NCI-H1105 treated with DMSO at 0.1 percent for 48 hours (cell line): ENCODE results near the gene TNFRSF6B.
A peak's percentile ranks its signal among the peaks of the same experiment; 100 is the strongest.
"Not testable (repeated sequence)": the region's sequence is repeated elsewhere in the genome, so short reads cannot be mapped to it uniquely, and the experiment has no call there.

Experiments
- DNase-seq: peaks from one replicate; lab custom pipeline; 2025; lab: John Stamatoyannopoulos, UW

Gene TNFRSF6B

GRCh38 chr20:63708301-63709148 is 12.1 kb downstream of the TNFRSF6B start:
- DNase-seq: no peak

- no peak for DNase-seq
Observed at GRCh38 chr20:63709149-63709527, 12.7 kb downstream of the TNFRSF6B start.

GRCh38 chr20:63711085-63711645 is 14.7 kb downstream of the TNFRSF6B start:
- DNase-seq: no peak

GRCh38 chr20:63712191-63712590 is 15.7 kb downstream of the TNFRSF6B start:
- no peak for DNase-seq

- DNase-seq: no peak
Observed at GRCh38 chr20:63714858-63715257, 18.4 kb downstream of the TNFRSF6B start.

GRCh38 chr20:63718996-63719395 is 22.5 kb downstream of the TNFRSF6B start:
- DNase-seq: no peak

GRCh38 chr20:63722967-63723622 is 26.6 kb downstream of the TNFRSF6B start:
- DNase-seq: not testable (repeated sequence)

- DNase-seq: not testable (repeated sequence)
Observed at GRCh38 chr20:63730189-63730733, 33.8 kb downstream of the TNFRSF6B start.

GRCh38 chr20:63731410-63731809 is 35.0 kb downstream of the TNFRSF6B start:
- no peak for DNase-seq

GRCh38 chr20:63732118-63733095 is 36.0 kb downstream of the TNFRSF6B start:
- no peak for DNase-seq

GRCh38 chr20:63733117-63733516 is 36.7 kb downstream of the TNFRSF6B start:
- no peak for DNase-seq

GRCh38 chr20:63733579-63734081 is 37.2 kb downstream of the TNFRSF6B start:
- DNase-seq: no peak

GRCh38 chr20:63734111-63734945 is 37.9 kb downstream of the TNFRSF6B start:
- no peak for DNase-seq

GRCh38 chr20:63734946-63735858 is 38.8 kb downstream of the TNFRSF6B start:
- DNase-seq: no peak

GRCh38 chr20:63735859-63736718 is 39.6 kb downstream of the TNFRSF6B start, which contains the start of gene LIME1:
Gene LIME1, plus strand, starts transcription at chr20:63736664. Its CDS starts 886 bp downstream, at chr20:63737550.
- no peak for DNase-seq

- DNase-seq: peak; percentile 31
Observed at GRCh38 chr20:63736893-63737694, 40.6 kb downstream of the TNFRSF6B start.

GRCh38 chr20:63737695-63737944 is 41.2 kb downstream of the TNFRSF6B start:
- DNase-seq: no peak
